IMR-90 (cell line): Measurements from ENCODE around the gene KDM3B. TPM values are rescaled to one million over a fixed set of nuclear protein-coding genes. Genes with fewer than 3 reads are reported as not detected.

Source experiments
- ATAC-seq: fragments of 200-7000 bp; cut with Tn5 transposase; 2 replicates; pipeline ENCODE4 v1.9.1; 2020; ENCODE audit warnings: low read depth, mild to moderate bottlenecking, moderate library complexity
- BruUV-seq: library from RNA; stranded (reverse); fragments of 400-500 nt; replicated peaks from 2 replicates; lab custom pipeline; 2021; lab: Mats Ljungman, UMichigan
- CTCF ChIA-PET: fragments of 300-600 bp; formaldehyde crosslinking; extraction: SDS; loops from one replicate; lab custom pipeline; 2021; ENCODE audit warnings: antibody characterized with exemption; lab: Yijun Ruan, JAX
- POLR2A ChIA-PET: fragments of 300-600 bp; sonication (Branson Sonifier 250); formaldehyde crosslinking; loops from one replicate; lab custom pipeline; 2022; ENCODE audit warnings: antibody characterized with exemption; ENCODE audit not compliant: unreplicated experiment; lab: Charles Lee
- DNase-seq: peaks from one replicate; pipeline ENCODE4 v3.0.0; 2013
- H2AFZ ChIP-seq: replicated peaks from 2 replicates; pipeline ENCODE3; 2013; ENCODE audit warnings: low read length, mild to moderate bottlenecking; ENCODE audit not compliant: poor library complexity
- H2AK5ac ChIP-seq: 2 replicates; pipeline ENCODE4 v1.6.1; 2013; ENCODE audit warnings: low read depth, low read length, inconsistent platforms
- H2AK9ac ChIP-seq: replicated peaks from 2 replicates; pipeline ENCODE3; 2013; ENCODE audit warnings: mild to moderate bottlenecking, low read depth, low read length, moderate library complexity; ENCODE audit not compliant: poor library complexity
- H2BK120ac ChIP-seq: 2 replicates; pipeline ENCODE4 v1.6.1; 2013; ENCODE audit warnings: low read depth, low read length, inconsistent platforms
- H2BK15ac ChIP-seq: 3 replicates; pipeline ENCODE4 v1.6.1; 2013; ENCODE audit warnings: low read depth, low read length, inconsistent platforms
- H2BK20ac ChIP-seq: 2 replicates; pipeline ENCODE4 v1.6.1; 2013; ENCODE audit warnings: low read depth, mild to moderate bottlenecking, inconsistent platforms, low read length, moderate library complexity
- H2BK5ac ChIP-seq: 2 replicates; pipeline ENCODE4 v1.6.1; 2013; ENCODE audit warnings: mild to moderate bottlenecking, low read depth, low read length, inconsistent platforms; ENCODE audit not compliant: poor library complexity, severe bottlenecking
- H3K14ac ChIP-seq: replicated peaks from 2 replicates; pipeline ENCODE4 v1.6.1; 2013; ENCODE audit warnings: low read depth, low read length, inconsistent platforms
- H3K18ac ChIP-seq: 2 replicates; pipeline ENCODE4 v1.6.1; 2013; ENCODE audit warnings: low read depth, low read length, control low read depth
- H3K23ac ChIP-seq: 2 replicates; pipeline ENCODE4 v1.6.1; 2013; ENCODE audit warnings: low read depth, low read length, inconsistent platforms
- H3K27ac ChIP-seq: 2 replicates; pipeline ENCODE4 v1.5.1; 2013; ENCODE audit warnings: mild to moderate bottlenecking, control low read depth, low read length; ENCODE audit not compliant: insufficient read depth
- H3K27me3 ChIP-seq: 2 replicates; pipeline ENCODE4 v1.6.1; 2013; ENCODE audit warnings: low read length; ENCODE audit not compliant: control insufficient read depth, insufficient read depth
- H3K36me3 ChIP-seq: 2 replicates; pipeline ENCODE4 v1.6.1; 2013; ENCODE audit warnings: low read length, mixed read lengths; ENCODE audit not compliant: control insufficient read depth, insufficient read depth
- H3K4ac ChIP-seq: 2 replicates; pipeline ENCODE4 v1.6.1; 2013; ENCODE audit warnings: low read depth, low read length, inconsistent platforms
- H3K4me1 ChIP-seq: 2 replicates; pipeline ENCODE4 v1.6.1; 2013; ENCODE audit warnings: low read length, mixed read lengths; ENCODE audit not compliant: control insufficient read depth, insufficient read depth
- H3K4me2 ChIP-seq: 2 replicates; pipeline ENCODE4 v1.6.1; 2013; ENCODE audit warnings: low read depth, mild to moderate bottlenecking, control low read depth, low read length, moderate library complexity
- H3K4me3 ChIP-seq: 2 replicates; pipeline ENCODE4 v1.5.1; 2013; ENCODE audit warnings: low read depth, mild to moderate bottlenecking, control low read depth, low read length, moderate library complexity; ENCODE audit not compliant: insufficient read depth
- H3K56ac ChIP-seq: 2 replicates; pipeline ENCODE4 v1.6.1; 2013; ENCODE audit warnings: low read length, inconsistent platforms; ENCODE audit not compliant: insufficient read depth; ENCODE audit errors: extremely low read depth
- H3K79me1 ChIP-seq, 2 experiments: 2 replicates each; pipeline ENCODE4 v1.6.1; 2013; ENCODE audit warnings: low read length in 2 of 2, inconsistent platforms in 1 of 2, low read depth in 1 of 2
- H3K9ac ChIP-seq: 2 replicates; pipeline ENCODE4 v1.6.1; 2013; ENCODE audit warnings: low read depth, low read length, control low read depth
- H3K9me1 ChIP-seq: 2 replicates; pipeline ENCODE4 v1.6.1; 2013; ENCODE audit warnings: low read length, inconsistent platforms; ENCODE audit not compliant: insufficient read depth
- H3K9me3 ChIP-seq: 2 replicates; pipeline ENCODE4 v1.6.1; 2013; ENCODE audit warnings: low read length; ENCODE audit not compliant: control insufficient read depth, insufficient read depth
- H4K20me1 ChIP-seq: 2 replicates; pipeline ENCODE4 v1.6.1; 2013; ENCODE audit warnings: low read length, inconsistent platforms; ENCODE audit not compliant: insufficient read depth
- H4K5ac ChIP-seq: 2 replicates; pipeline ENCODE4 v1.6.1; 2013; ENCODE audit warnings: mild to moderate bottlenecking, low read depth, low read length, control low read depth
- H4K8ac ChIP-seq, 2 experiments: 2 replicates each; pipeline ENCODE4 v1.6.1; 2013; ENCODE audit warnings: low read depth in 2 of 2, low read length in 2 of 2, control low read depth in 1 of 2, inconsistent platforms in 1 of 2
- H4K91ac ChIP-seq: 2 replicates; pipeline ENCODE4 v1.6.1; 2013; ENCODE audit warnings: low read depth, low read length, inconsistent platforms; ENCODE audit not compliant: insufficient read depth
- CHD1 ChIP-seq: IDR thresholded peaks from 2 replicates; pipeline ENCODE4 v1.6.1; 2012; ENCODE audit warnings: low read depth, low read length, improper control_type of control experiment
- MAFK ChIP-seq: IDR thresholded peaks from 2 replicates; pipeline ENCODE4 v1.6.1; 2012; ENCODE audit warnings: low read depth, low read length, improper control_type of control experiment
- MAZ ChIP-seq: IDR thresholded peaks from 2 replicates; pipeline ENCODE4 v1.6.1; 2012; ENCODE audit warnings: low read depth, mild to moderate bottlenecking, low read length, improper control_type of control experiment, moderate library complexity, borderline replicate concordance
- MXI1 ChIP-seq: IDR thresholded peaks from 2 replicates; pipeline ENCODE4 v1.6.1; 2012; ENCODE audit warnings: low read depth, mild to moderate bottlenecking, low read length, moderate library complexity, borderline replicate concordance
- POLR2A ChIP-seq: IDR thresholded peaks from 2 replicates; pipeline ENCODE4 v1.6.1; 2012; ENCODE audit warnings: mild to moderate bottlenecking, low read depth, low read length
- USF2 ChIP-seq: fragments of 150-350 bp; IDR thresholded peaks from 2 replicates; pipeline ENCODE4 v1.6.1; 2017; ENCODE audit warnings: mild to moderate bottlenecking, antibody characterized with exemption, low read length, low read depth
- WGBS, 2 experiments: methylation state at CpG; one replicate each; pipeline versions ENCODE4 v1.1.5 to v1.1.7; 2013; ENCODE audit warnings: missing lambda C conversion rate in 2 of 2; ENCODE audit not compliant: insufficient read length in 1 of 2; ENCODE audit errors: extremely low coverage in 2 of 2; 5-methylcytosine and 5-hydroxymethylcytosine counted together
- dilution Hi-C: fragments of 300-500 bp; cut with HindIII; formaldehyde crosslinking; loops from one replicate; pipeline ENCODE4 v1.14.3; 2018; ENCODE audit warnings: low sequenced_read_pairs; ENCODE audit not compliant: unreplicated experiment
- in situ Hi-C: fragments of 300-500 bp; cut with MboI; formaldehyde crosslinking; loops from 3 replicates; pipeline ENCODE4 v1.14.3; 2019; ENCODE audit warnings: low sequenced_read_pairs, inconsistent platforms, mixed read lengths
- intact Hi-C: fragments of 100-400 bp; cut with micrococcal nuclease; formaldehyde crosslinking; loops from 2 replicates; pipeline ENCODE4 v1.10.0; 2022
- polyA plus RNA-seq, 3 experiments: library from polyadenylated mRNA; depleted of rRNA; stranded (reverse); fragments of >200 nt; gene quantifications; 2 replicates each; pipeline ENCODE4 v1.2.3, GENCODE V29; 2012; ENCODE audit warnings: low replicate concordance in 1 of 3
- total RNA-seq: library from RNA; depleted of rRNA; stranded (reverse); fragments of >200 nt; gene quantifications from 2 replicates; pipeline ENCODE4 v1.2.3, GENCODE V29; 2012

Gene KDM3B
- total and polyA plus RNA-seq, 2 of the 4 experiments (the other 2 are of a cell fraction), result 19.4 to 35.8 TPM

- H2AK9ac ChIP-seq, result peak within 1 kb of the TSS; percentile 89
- no peak within 1 kb of the TSS for H2BK120ac ChIP-seq
- H4K8ac ChIP-seq, result peak within 1 kb of the TSS in 1 of 2 experiments; percentile 10; a peak in 2 of 4 replicates
- H2BK15ac ChIP-seq, result no peak within 1 kb of the TSS
- H4K5ac ChIP-seq, result no peak within 1 kb of the TSS
- no peak within 1 kb of the TSS for H2BK20ac ChIP-seq
- peak within 1 kb of the TSS; percentile 53 for H4K91ac ChIP-seq
- H3K4me2 ChIP-seq, result peak within 1 kb of the TSS; percentile 87
- peak; percentile 100 for ATAC-seq
- H3K9me3 ChIP-seq, result no peaks in the 10 kb centered on the region
- peak within 1 kb of the TSS; percentile 44; the same call in 1 of the 2 replicates for H3K9ac ChIP-seq
- no TSS peak for BruUV-seq
- H2BK5ac ChIP-seq, result peak within 1 kb of the TSS; percentile 29
- peaks cover 3 to 7% of the 10 kb centered on the region in 2 experiments; a peak in 2 of 4 replicates for H3K79me1 ChIP-seq
- H3K4me3 ChIP-seq, result peak within 1 kb of the TSS; percentile 56
- H3K56ac ChIP-seq, result peak within 1 kb of the TSS; percentile 34; the same call in 1 of the 2 replicates
- WGBS, 2 experiments, result 4% methylated on average over 19 of the region's 55 CpGs; no CpG with 5 or more reads in 1 of the 2 experiments
- H3K18ac ChIP-seq, result no peak within 1 kb of the TSS
- intact Hi-C loops (no loop called here), in situ Hi-C loops (no loop called here), dilution Hi-C loops (no loop called here)
- H3K23ac ChIP-seq, result no peak within 1 kb of the TSS
- no peaks in the 10 kb centered on the region for H3K36me3 ChIP-seq
- ChIA-PET CTCF (interaction anchor here (1.2 kb wide), 2 partner anchors 11 to 21 kb away, joined by 3 to 4 read pairs; partner anchors contain the start of gene KDM3B), POLR2A (no interaction called here)
- DNase-seq, result peak; percentile 99
- no peak within 1 kb of the TSS for H2AK5ac ChIP-seq
- H3K27me3 ChIP-seq, result no peaks in the 10 kb centered on the region
- H3K4ac ChIP-seq, result peak within 1 kb of the TSS; percentile 45
- peak within 1 kb of the TSS; percentile 1; the same call in 1 of the 2 replicates for H3K27ac ChIP-seq
- H2AFZ ChIP-seq, result peak within 1 kb of the TSS; percentile 95
- H3K4me1 ChIP-seq, result 0 out of 2 replicates have a peak, but pooled peaks cover 2% of the 10 kb centered on the region
- no peak within 1 kb of the TSS; the same call in 1 of the 2 replicates for H3K14ac ChIP-seq
- peak; percentile 54; the same call in 1 of the 2 replicates for TF ChIP-seq USF2
- TF ChIP-seq MAFK, result peak; percentile 34; the same call in 1 of the 2 replicates
- TF ChIP-seq MXI1, result peak; percentile 88
- TF ChIP-seq CHD1, result no peak
- TF ChIP-seq POLR2A, result peak; percentile 80; the same call in 1 of the 2 replicates
- TF ChIP-seq MAZ, result peak; percentile 56; the same call in 1 of the 2 replicates
- no peaks in the 10 kb centered on the region for H3K9me1 ChIP-seq
- H4K20me1 ChIP-seq, result no peaks in the 10 kb centered on the region
These were observed 20.8 kb upstream of the KDM3B start, which contains the start of gene CDC25C for GRCh38 chr5:138331449-138332368. Gene CDC25C (minus strand): TSS chr5:138331804. CDS start chr5:138331180, 624 bp downstream.
